Skeletal muscle tissue (tissue), 4 donors: ENCODE data around the gene YTHDC1. TPM values are rescaled to one million over a fixed set of nuclear protein-coding genes. Genes with fewer than 3 reads are reported as not detected.

Source experiments
- H3K27ac ChIP-seq: one replicate; pipeline ENCODE4 v1.7.0; 2013; ENCODE audit warnings: mild to moderate bottlenecking, low read depth, low read length, inconsistent platforms
- H3K27me3 ChIP-seq, 3 donors: one replicate each; pipeline ENCODE4 v1.7.0; 2013; ENCODE audit warnings: low read length in 3 of 3; ENCODE audit not compliant: control insufficient read depth in 3 of 3, insufficient read depth in 3 of 3
- H3K36me3 ChIP-seq, 3 donors: one replicate each; pipeline ENCODE4 v1.7.0; 2013; ENCODE audit warnings: low read length in 3 of 3; ENCODE audit not compliant: control insufficient read depth in 3 of 3, insufficient read depth in 3 of 3
- H3K4me1 ChIP-seq, 3 donors: one replicate each; pipeline ENCODE4 v1.7.0; 2013; ENCODE audit warnings: low read length in 3 of 3, mild to moderate bottlenecking in 3 of 3; ENCODE audit not compliant: control insufficient read depth in 3 of 3, insufficient read depth in 3 of 3
- H3K4me3 ChIP-seq, 3 donors: one replicate each; pipeline ENCODE4 v1.7.0; 2013; ENCODE audit warnings: low read length in 3 of 3
- H3K9ac ChIP-seq, 3 donors: one replicate each; pipeline ENCODE4 v1.7.0; 2013; ENCODE audit warnings: low read length in 3 of 3, mild to moderate bottlenecking in 3 of 3, moderate library complexity in 2 of 3, low read depth in 1 of 3
- H3K9me3 ChIP-seq, 3 donors: one replicate each; pipeline ENCODE4 v1.7.0; 2013; ENCODE audit warnings: low read length in 3 of 3; ENCODE audit not compliant: control insufficient read depth in 3 of 3
- total RNA-seq: library from RNA; depleted of rRNA; stranded (reverse); fragments of >200 nt; gene quantifications from one replicate; pipeline ENCODE4 v1.2.3, GENCODE V29; 2014
- donor health status: Osteomylitis.

Gene YTHDC1
- total RNA-seq, 1 donor from 2014 or later: 43.8 TPM

DNA sequence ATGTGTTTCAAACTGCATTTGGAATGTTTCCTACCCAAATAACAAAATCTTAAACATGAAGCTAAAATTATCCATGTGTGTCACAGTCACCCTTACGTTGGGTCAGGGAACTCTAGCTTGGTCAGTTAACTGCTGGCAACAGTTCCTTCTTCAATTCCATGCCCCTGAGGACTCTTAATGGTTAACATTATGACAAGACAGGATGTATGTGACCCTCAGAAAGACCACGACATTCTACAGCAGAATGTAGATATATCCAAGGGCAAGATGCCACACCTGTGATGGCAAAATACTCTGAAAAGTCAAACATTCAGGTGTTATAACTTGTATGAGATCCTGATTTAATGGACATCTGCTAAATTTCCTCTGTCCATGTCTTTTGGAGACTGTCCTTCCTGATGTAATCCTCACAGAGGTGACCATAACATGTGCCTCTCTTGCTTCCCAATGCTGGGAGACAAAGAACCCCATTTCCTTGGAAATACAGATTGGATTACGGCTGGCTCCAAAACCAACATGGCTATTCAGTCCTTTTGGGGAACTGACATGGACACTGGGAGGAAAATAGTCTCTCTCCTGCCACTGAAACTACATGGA is 39.1 kb downstream of the YTHDC1 start:
- Histone ChIP-seq H3K4me1 (no peaks in the 10 kb centered on the region), H3K36me3 (peaks cover 4 to 38% (median 23%) of the 10 kb centered on the region in 3 donors), H3K9me3 (no peaks in the 10 kb centered on the region), H3K27me3 (no peaks in the 10 kb centered on the region), H3K9ac (no peak overlapping the region), H3K4me3 (no peak overlapping the region), H3K27ac (no peak overlapping the region)

- Histone ChIP-seq H3K9me3 (no peaks in the 10 kb centered on the region), H3K36me3 (no peaks in the 10 kb centered on the region), H3K4me1 (no peaks in the 10 kb centered on the region), H3K4me3 (no peak overlapping the region), H3K27me3 (no peaks in the 10 kb centered on the region), H3K9ac (no peak overlapping the region), H3K27ac (no peak overlapping the region)
These were observed 45.2 kb downstream of the YTHDC1 start for GRCh38 chr4:68304731-68305130.

- no peak overlapping the region for H3K9ac ChIP-seq
- H3K4me3 ChIP-seq: no peak overlapping the region
- H3K27ac ChIP-seq: no peak overlapping the region
- H3K36me3 ChIP-seq: no peaks in the 10 kb centered on the region
- no peaks in the 10 kb centered on the region for H3K9me3 ChIP-seq
- no peaks in the 10 kb centered on the region for H3K4me1 ChIP-seq
- no peaks in the 10 kb centered on the region for H3K27me3 ChIP-seq
These were observed 50.1 kb downstream of the YTHDC1 start for GRCh38 chr4:68299492-68300457.

GRCh38 chr4:68297137-68297536 is 52.8 kb downstream of the YTHDC1 start:
- Histone ChIP-seq H3K9me3 (no peaks in the 10 kb centered on the region), H3K4me1 (no peaks in the 10 kb centered on the region), H3K36me3 (no peaks in the 10 kb centered on the region), H3K27me3 (no peaks in the 10 kb centered on the region), H3K27ac (no peak overlapping the region), H3K9ac (no peak overlapping the region), H3K4me3 (no peak overlapping the region)

DNA sequence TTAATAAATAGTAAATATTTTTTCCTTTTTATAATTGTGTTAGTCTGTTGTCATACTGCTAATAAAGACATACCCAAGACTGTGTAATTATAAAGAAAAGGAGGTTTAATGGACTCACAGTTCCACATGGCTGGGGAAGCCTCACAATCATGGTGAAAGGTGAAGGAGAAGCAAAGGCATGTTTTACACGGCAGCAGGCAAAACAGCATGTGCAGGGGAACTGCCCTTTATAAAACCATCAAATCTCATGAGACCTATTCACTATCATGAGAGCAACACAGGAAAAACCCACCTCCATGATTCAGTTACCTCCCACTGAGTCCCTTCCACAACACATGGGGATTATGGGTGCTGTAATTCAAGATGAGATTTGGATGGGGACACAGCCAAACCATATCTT is 58.6 kb downstream of the YTHDC1 start:
- Histone ChIP-seq H3K4me3 (no peak overlapping the region), H3K27ac (no peak overlapping the region), H3K27me3 (no peaks in the 10 kb centered on the region), H3K36me3 (no peaks in the 10 kb centered on the region), H3K4me1 (no peaks in the 10 kb centered on the region), H3K9ac (no peak overlapping the region), H3K9me3 (no peaks in the 10 kb centered on the region)

GRCh38 chr4:68288393-68288740 is 61.5 kb downstream of the YTHDC1 start:
- no peaks in the 10 kb centered on the region for H3K4me1 ChIP-seq
- no peak overlapping the region for H3K4me3 ChIP-seq
- H3K36me3 ChIP-seq: no peaks in the 10 kb centered on the region
- H3K9me3 ChIP-seq: no peaks in the 10 kb centered on the region
- no peak overlapping the region for H3K9ac ChIP-seq
- no peak overlapping the region for H3K27ac ChIP-seq
- no peaks in the 10 kb centered on the region for H3K27me3 ChIP-seq

GRCh38 chr4:68287704-68288392 is 62.0 kb downstream of the YTHDC1 start:
- Histone ChIP-seq H3K9me3 (no peaks in the 10 kb centered on the region), H3K36me3 (no peaks in the 10 kb centered on the region), H3K27ac (no peak overlapping the region), H3K27me3 (no peaks in the 10 kb centered on the region), H3K4me3 (no peak overlapping the region), H3K9ac (no peak overlapping the region), H3K4me1 (no peaks in the 10 kb centered on the region)

GRCh38 chr4:68283714-68284113 is 66.2 kb downstream of the YTHDC1 start:
- H3K9ac ChIP-seq: no peak overlapping the region
- no peaks in the 10 kb centered on the region for H3K27me3 ChIP-seq
- no peaks in the 10 kb centered on the region for H3K4me1 ChIP-seq
- no peak overlapping the region for H3K4me3 ChIP-seq
- H3K27ac ChIP-seq: no peak overlapping the region
- H3K9me3 ChIP-seq: no peaks in the 10 kb centered on the region
- no peaks in the 10 kb centered on the region for H3K36me3 ChIP-seq

GRCh38 chr4:68283095-68283494 is 66.8 kb downstream of the YTHDC1 start:
- Histone ChIP-seq H3K9me3 (no peaks in the 10 kb centered on the region), H3K27me3 (no peaks in the 10 kb centered on the region), H3K27ac (no peak overlapping the region), H3K4me1 (no peaks in the 10 kb centered on the region), H3K36me3 (no peaks in the 10 kb centered on the region), H3K4me3 (no peak overlapping the region), H3K9ac (no peak overlapping the region)
